ENCODE measurements around the gene LRRN4.

DNA sequence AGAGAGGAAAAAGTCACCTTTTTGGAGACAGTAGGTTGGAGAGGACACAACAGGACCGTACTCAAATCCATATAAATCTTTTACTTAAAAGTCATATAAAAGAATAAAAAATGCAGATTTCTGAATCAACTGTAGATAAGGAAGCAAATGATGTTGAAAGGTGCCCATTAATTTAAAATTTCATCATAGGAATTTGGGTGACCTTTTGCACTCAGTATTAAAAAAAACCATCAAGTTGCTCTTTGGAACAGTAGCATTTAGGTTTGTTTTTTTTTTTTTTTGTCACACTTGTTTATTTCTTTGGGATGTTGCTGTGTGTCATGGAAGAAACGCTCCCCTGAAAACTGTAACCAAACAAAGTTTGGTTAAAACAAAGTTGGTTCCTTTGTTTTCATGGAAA is 20.9 kb upstream of the LRRN4 start:
- TF ChIP-seq, protein P1, sequence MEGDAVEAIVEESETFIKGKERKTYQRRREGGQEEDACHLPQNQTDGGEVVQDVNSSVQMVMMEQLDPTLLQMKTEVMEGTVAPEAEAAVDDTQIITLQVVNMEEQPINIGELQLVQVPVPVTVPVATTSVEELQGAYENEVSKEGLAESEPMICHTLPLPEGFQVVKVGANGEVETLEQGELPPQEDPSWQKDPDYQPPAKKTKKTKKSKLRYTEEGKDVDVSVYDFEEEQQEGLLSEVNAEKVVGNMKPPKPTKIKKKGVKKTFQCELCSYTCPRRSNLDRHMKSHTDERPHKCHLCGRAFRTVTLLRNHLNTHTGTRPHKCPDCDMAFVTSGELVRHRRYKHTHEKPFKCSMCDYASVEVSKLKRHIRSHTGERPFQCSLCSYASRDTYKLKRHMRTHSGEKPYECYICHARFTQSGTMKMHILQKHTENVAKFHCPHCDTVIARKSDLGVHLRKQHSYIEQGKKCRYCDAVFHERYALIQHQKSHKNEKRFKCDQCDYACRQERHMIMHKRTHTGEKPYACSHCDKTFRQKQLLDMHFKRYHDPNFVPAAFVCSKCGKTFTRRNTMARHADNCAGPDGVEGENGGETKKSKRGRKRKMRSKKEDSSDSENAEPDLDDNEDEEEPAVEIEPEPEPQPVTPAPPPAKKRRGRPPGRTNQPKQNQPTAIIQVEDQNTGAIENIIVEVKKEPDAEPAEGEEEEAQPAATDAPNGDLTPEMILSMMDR (IDR thresholded peaks at IDR 0.05; ENCODE audit: low read depth, low read length, poor library complexity, severe bottlenecking), result no peak
- no peak for TF ChIP-seq EZH2phosphoT487 (IDR thresholded peaks at IDR 0.05; ENCODE audit: borderline replicate concordance, low read length)

Measured in DOHH2 (cell line).